Mucosa of rectum (tissue), 2 donors: ENCODE measurements around the gene CSTF2.
A peak's percentile ranks its signal among the peaks of the same experiment; 100 is the strongest.

Experiments
- H3K27ac ChIP-seq, 2 donors: one replicate each; pipeline ENCODE4 v1.7.0; 2013; ENCODE audit warnings: inconsistent platforms in 2 of 2, low read depth in 2 of 2, low read length in 2 of 2
- H3K27me3 ChIP-seq, 2 donors: one replicate each; pipeline ENCODE4 v1.7.0; 2013; ENCODE audit warnings: low read length in 2 of 2; ENCODE audit not compliant: control insufficient read depth in 2 of 2, insufficient read depth in 2 of 2
- H3K36me3 ChIP-seq, 2 donors: one replicate each; pipeline ENCODE4 v1.7.0; 2013; ENCODE audit warnings: low read length in 2 of 2; ENCODE audit not compliant: control insufficient read depth in 2 of 2, insufficient read depth in 2 of 2
- H3K4me1 ChIP-seq, 2 donors: one replicate each; pipeline ENCODE4 v1.7.0; 2013; ENCODE audit warnings: low read length in 2 of 2, mild to moderate bottlenecking in 1 of 2; ENCODE audit not compliant: control insufficient read depth in 2 of 2, insufficient read depth in 2 of 2
- H3K4me3 ChIP-seq, 2 donors: one replicate each; pipeline ENCODE4 v1.7.0; 2013; ENCODE audit warnings: low read length in 2 of 2
- H3K9ac ChIP-seq, 2 donors: one replicate each; pipeline ENCODE4 v1.7.0; 2013; ENCODE audit warnings: low read length in 2 of 2, low read depth in 1 of 2, mild to moderate bottlenecking in 1 of 2
- H3K9me3 ChIP-seq, 2 donors: one replicate each; pipeline ENCODE4 v1.7.0; 2013; ENCODE audit warnings: low read length in 2 of 2; ENCODE audit not compliant: control insufficient read depth in 2 of 2
- donor health status: healthy.
- donor health status: Normal muscosa, but diverticular disease.

The CSTF2 gene

DNA sequence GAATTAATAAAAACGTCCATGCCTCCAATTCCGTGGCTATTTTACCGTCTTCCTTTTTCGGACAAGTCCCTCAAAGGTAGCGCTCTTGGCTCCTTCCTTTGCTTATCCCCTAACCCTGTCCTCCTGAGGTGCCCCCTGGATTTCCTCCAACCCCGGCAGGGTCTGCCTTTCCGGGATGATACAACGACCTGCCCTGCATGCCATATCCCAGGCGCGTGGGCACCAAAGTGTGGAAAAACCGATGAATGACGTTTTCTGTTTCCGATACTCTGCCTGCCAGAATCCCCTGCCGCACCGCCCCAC is 706 bp upstream of the CSTF2 start:
- H3K27ac ChIP-seq: peak overlapping the region; percentile 71 to 74
- no peaks in the 10 kb centered on the region for H3K9me3 ChIP-seq
- H3K36me3 ChIP-seq: peaks cover 6 to 18% of the 10 kb centered on the region in 2 donors
- H3K4me3 ChIP-seq: peak overlapping the region; percentile 87 to 91
- no peaks in the 10 kb centered on the region for H3K4me1 ChIP-seq
- peak overlapping the region; percentile 52 to 58 for H3K9ac ChIP-seq
- H3K27me3 ChIP-seq: no peaks in the 10 kb centered on the region

DNA sequence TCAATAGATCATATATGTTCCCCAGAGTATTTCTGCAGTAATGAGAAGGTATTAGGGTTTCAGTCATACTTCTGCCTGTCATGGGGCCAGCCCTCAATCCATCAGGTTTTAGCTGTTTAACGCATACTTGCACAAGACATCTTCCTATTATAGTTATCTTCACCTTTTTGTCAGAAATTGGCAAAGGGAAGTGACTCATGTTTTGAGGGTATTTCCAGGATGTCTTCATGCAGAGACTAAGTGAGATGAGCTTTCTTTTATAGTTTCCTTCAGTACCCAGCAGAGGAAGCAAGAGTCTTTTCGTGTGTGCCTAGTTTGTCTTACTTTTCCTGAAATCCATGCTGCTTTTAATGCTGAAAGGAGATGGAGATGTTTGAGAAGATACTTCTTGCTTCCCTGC is 9.5 kb downstream of the CSTF2 start:
- no peaks in the 10 kb centered on the region for H3K27me3 ChIP-seq
- H3K4me1 ChIP-seq: no peaks in the 10 kb centered on the region
- no peaks in the 10 kb centered on the region for H3K9me3 ChIP-seq
- peaks cover 16% of the 10 kb centered on the region in 2 donors for H3K36me3 ChIP-seq
- no peak overlapping the region for H3K27ac ChIP-seq
- H3K4me3 ChIP-seq: no peak overlapping the region
- no peak overlapping the region for H3K9ac ChIP-seq

DNA sequence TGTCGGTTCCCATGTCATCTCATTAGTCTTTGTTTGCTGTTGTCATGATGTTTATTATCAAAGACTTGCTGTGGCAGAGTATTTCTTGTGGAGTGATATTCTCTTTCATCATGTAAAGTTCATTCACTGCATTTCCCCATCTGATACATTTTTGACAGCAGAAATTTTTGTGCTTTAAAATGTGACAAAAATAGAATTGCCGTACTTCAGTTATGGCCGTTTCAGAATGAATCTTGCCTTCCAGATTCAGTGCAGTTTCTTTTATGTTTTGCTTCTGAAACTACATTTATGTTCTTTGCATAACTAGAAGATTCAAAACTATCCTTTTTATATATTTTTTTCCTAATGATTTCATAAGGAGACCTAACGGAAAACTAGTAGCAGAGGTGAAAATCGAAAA is 10.0 kb downstream of the CSTF2 start:
- H3K4me1 ChIP-seq: no peaks in the 10 kb centered on the region
- no peak overlapping the region for H3K27ac ChIP-seq
- no peaks in the 10 kb centered on the region for H3K27me3 ChIP-seq
- H3K4me3 ChIP-seq: no peak overlapping the region
- no peak overlapping the region for H3K9ac ChIP-seq
- no peaks in the 10 kb centered on the region for H3K9me3 ChIP-seq
- peaks cover 16% of the 10 kb centered on the region in 2 donors for H3K36me3 ChIP-seq

DNA sequence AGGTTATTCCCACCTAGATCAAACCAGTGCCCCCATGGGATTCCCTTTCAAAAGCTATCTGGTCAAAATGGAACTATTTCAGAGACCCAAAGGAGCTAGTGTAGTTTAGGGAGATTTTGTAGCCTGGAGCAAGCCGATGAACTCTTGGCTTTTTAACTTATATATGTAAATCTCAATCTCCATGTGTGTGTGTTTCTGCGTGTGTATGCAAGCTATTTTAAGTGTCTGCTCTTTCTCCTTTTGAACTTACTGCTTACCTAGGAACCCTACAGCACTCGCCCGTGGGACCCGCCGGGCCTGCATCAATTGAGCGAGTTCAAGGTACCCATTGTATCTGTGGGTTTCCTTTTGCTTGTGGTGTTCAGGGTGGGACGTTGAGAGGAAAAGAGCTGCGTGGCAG is 10.4 kb downstream of the CSTF2 start:
- H3K9me3 ChIP-seq: no peaks in the 10 kb centered on the region
- no peak overlapping the region for H3K4me3 ChIP-seq
- H3K9ac ChIP-seq: no peak overlapping the region
- H3K27me3 ChIP-seq: no peaks in the 10 kb centered on the region
- H3K27ac ChIP-seq: no peak overlapping the region
- no peaks in the 10 kb centered on the region for H3K4me1 ChIP-seq
- H3K36me3 ChIP-seq: peaks cover 16 to 18% of the 10 kb centered on the region in 2 donors

DNA sequence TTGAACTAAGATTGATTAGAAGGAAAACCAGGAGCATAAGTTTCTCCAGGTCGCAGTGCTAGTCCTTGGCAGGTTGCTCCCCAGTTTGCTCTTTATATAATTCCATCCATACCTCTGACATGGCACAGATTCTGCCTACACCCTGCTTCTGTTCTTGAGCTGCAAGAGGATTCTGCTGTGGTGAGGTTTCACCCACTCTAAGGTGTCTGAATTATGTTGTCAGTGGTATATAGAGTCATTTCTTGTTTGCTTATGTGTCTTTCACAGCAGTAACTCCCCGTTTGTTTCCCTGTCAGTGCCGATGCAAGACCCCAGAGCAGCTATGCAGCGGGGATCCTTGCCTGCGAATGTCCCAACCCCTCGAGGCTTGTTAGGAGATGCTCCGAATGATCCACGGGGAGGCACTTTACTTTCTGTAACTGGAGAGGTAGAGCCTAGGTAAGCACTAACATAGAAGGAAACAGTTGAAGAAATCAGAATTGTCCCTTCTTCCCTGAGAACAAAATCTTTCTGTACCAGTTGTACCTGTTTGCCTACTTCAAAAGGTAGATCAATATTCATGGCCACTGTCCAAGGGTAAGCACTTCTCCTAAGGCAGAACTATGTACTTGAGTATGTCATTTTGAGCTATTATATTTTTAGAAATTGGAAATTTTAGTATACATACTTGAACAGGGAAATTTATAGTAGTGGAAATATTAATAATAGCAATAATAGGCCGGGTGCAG is 11.2 kb downstream of the CSTF2 start:
- Histone ChIP-seq H3K9me3 (no peaks in the 10 kb centered on the region), H3K27ac (no peak overlapping the region), H3K36me3 (peaks cover 16 to 18% of the 10 kb centered on the region in 2 donors), H3K4me1 (no peaks in the 10 kb centered on the region), H3K4me3 (no peak overlapping the region), H3K9ac (no peak overlapping the region), H3K27me3 (no peaks in the 10 kb centered on the region)

DNA sequence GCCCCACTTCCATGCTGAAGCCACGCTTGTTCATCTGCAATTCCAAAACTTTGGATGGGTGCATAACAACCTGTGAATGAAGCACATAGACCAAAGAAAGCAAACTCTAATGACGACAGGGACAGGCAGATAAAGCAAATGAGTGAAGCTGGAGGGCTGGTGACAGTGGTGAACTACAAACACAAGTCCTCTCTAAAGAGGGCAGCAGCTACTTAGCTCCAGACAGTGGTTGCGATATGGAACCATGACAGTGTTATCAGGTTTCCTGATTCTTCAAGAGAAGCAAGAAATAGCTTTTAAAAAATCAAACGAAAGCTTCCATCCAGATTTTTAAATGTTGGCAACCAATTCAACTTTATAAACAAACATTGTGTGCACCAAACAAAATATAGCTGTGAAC is 30.1 kb downstream of the CSTF2 start:
- Histone ChIP-seq H3K27me3 (no peaks in the 10 kb centered on the region), H3K4me1 (no peaks in the 10 kb centered on the region), H3K27ac (no peak overlapping the region), H3K4me3 (no peak overlapping the region), H3K9me3 (no peaks in the 10 kb centered on the region), H3K36me3 (peaks cover 6 to 12% of the 10 kb centered on the region in 2 donors), H3K9ac (no peak overlapping the region)

DNA sequence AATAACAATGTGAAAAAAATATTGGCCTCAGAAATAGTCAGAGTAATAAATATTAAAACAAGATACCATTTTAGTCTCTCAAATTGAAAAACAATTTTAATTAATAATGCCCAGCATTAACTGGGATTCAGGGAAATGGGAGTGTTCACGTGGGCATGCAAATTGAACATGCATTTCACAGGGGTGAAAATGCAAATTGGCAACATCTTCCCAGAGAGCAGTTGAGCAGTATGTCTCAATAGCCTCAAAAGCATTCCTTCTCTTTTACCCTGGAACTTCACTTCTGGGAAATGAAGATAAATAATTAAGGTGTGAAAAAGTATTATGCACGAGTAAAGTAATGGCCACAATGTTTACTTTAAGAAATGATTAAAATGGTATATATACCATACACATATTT is 32.6 kb downstream of the CSTF2 start:
- Histone ChIP-seq H3K27ac (no peak overlapping the region), H3K9me3 (no peaks in the 10 kb centered on the region), H3K36me3 (peaks cover 6 to 9% of the 10 kb centered on the region in 2 donors), H3K4me3 (no peak overlapping the region), H3K4me1 (no peaks in the 10 kb centered on the region), H3K27me3 (no peaks in the 10 kb centered on the region), H3K9ac (no peak overlapping the region)

DNA sequence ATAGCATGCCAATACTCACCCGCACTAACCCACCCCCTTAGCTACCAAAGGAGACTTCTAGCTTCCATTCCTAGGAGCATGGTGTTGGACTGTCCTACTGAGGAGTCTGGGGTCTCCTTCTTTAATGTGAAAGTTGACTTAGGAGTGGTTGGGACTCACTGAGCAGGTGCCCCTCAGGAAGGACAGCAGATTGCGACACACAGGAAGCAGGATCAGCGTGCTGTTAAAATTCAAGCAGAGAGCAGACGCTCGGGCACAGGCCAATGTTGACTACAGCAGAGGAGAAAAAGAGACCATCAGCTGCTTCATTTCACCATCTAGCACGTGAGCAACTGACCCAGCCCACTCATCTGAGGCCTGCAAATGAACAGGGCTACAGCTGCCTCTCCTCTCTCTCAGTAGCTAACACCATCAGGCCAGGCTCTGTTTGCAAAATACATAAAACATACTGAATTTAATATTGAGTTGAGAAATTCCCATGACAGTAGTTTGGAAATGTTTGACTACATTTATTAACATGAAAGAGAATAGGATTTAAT is 43.2 kb downstream of the CSTF2 start:
- Histone ChIP-seq H3K27ac (no peak overlapping the region), H3K9ac (no peak overlapping the region), H3K4me3 (no peak overlapping the region), H3K4me1 (no peaks in the 10 kb centered on the region), H3K9me3 (no peaks in the 10 kb centered on the region), H3K36me3 (peaks cover 0 to 12% of the 10 kb centered on the region in 2 donors), H3K27me3 (no peaks in the 10 kb centered on the region)

DNA sequence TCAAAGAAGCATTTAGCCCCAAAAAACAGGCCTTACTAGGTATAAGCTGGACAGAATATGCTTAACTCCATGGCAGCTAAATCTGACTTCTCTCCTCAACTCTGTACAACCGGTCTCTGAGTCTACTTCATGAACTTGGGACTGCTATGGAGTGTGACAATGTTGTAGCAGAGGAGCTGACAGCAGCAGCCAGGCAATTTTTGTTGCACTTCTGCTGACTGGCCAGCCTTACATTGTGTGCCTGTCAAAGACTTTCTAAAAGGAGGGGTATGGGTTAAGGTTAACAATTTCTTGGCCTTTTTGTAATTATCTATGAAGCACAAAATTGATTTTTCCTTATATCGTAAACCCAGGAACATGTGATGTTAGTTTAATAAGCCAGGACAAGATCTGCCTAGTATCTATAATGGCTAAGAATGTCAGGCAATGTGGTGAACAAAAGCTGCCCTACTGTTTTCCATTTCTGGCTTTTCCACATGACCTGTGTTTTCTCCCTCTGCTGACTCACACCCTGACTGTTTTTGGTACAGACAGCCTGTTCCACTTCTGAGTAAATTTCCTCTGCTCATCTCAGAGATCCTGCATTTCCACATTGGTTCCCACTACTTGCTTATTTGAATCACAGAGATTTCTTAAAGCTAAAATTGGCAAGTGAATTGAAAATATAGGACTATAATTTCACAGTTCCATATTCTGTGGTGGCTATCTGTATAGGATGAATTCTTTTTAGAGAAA is 44.6 kb downstream of the CSTF2 start:
- H3K9me3 ChIP-seq: no peaks in the 10 kb centered on the region
- H3K4me3 ChIP-seq: no peak overlapping the region

DNA sequence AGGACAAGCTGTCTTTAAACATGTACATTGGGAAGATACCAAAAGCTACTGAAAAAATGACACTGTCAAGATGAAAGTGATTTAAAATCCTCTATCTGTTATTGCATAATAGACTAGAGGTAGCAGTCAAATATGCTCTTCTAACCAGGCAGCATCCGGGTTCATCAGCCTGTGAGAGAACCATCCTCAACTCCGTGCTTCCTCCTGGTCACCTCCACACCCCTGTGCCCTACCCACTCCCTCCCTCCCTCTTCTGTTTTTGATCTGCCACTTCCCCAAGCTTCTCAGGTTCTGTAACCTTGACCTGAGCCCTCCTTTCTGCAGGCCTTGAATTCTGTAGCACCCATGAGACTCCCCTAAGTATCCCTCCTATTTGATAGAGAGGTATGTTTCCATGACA is 48.1 kb downstream of the CSTF2 start:
- Histone ChIP-seq H3K4me3 (no peak overlapping the region), H3K36me3 (peaks cover 0 to 3% of the 10 kb centered on the region in 2 donors), H3K9ac (no peak overlapping the region), H3K27ac (no peak overlapping the region), H3K4me1 (no peaks in the 10 kb centered on the region), H3K9me3 (no peaks in the 10 kb centered on the region), H3K27me3 (no peaks in the 10 kb centered on the region)

More for the DNA sequence above, 44.6 kb downstream of the CSTF2 start:
- Histone ChIP-seq H3K27me3 (no peaks in the 10 kb centered on the region), H3K9ac (no peak overlapping the region), H3K4me1 (no peaks in the 10 kb centered on the region), H3K27ac (no peak overlapping the region), H3K36me3 (peaks cover 0 to 12% of the 10 kb centered on the region in 2 donors)
